GM18520 (cell line): ENCODE results near the gene ZKSCAN5.
"Not testable (repeated sequence)": the region's sequence is repeated elsewhere in the genome, so short reads cannot be mapped to it uniquely, and the experiment has no call there.

Source experiments
- ATAC-seq: cut with Tn5 transposase; IDR thresholded peaks from one replicate; pipeline ENCODE4 v1.9.1; 2021; ENCODE audit not compliant: unreplicated experiment

ZKSCAN5 gene

DNA sequence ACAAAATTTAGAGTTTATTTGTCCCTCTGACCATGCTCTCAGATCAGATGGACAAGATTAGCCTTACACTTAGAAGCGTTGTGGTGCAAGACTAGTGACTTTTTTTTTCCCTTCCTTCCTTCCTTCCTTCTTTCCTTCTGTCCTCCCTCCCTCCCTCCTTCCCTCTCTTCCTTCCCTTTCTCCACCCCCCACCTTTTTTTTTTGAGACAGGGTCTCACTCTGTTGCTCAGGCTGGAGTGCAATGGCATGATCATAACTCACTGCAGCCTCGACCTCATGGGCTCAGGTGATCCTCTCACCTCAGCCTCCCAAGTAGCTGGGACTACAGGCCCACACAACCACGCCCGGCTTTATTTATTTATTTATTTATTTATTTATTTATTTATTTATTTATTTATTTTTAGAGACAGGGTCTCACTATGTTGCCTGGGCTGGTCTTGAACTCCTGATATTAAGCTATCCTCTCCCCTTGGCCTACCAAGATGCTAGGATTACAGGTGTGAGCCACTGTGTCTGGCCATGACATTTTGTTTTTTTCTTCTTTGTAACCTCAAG is 76.4 kb downstream of the ZKSCAN5 start:
- ATAC-seq = not testable (repeated sequence)
